ENCODE results near the gene AOPEP.

Gene AOPEP

GRCh38 chr9:95055851-95056551 is 329.5 kb downstream of the AOPEP start:
- no peak for DNase-seq (ENCODE audit: low spot score)

DNA sequence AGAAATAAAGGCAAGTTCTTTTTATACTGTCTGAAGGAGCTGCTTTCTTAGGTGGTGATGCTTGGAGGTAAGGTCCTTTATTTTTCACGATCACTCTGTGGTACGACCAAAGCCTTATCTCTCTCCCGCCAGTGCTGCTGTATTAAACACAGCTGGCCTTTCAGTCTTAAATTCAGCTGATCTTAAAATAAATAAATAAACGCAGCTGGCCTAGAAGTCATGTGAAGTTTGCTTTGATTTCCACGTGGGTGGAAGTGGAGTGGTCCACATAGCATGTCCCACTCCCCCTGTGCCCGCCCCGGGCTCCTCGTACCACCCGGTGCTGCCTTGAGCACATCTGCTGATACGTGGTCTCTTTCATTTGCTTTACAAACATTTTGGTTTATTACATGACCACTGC is 330.6 kb downstream of the AOPEP start:
- DNase-seq (ENCODE audit: low spot score) (no peak), FAIRE-seq (no peak)

More at GRCh38 chr9:95055851-95056551, 329.5 kb downstream of the AOPEP start:
- no peak for FAIRE-seq

- DNase-seq (ENCODE audit: low spot score): no peak
- FAIRE-seq: no peak
Observed at GRCh38 chr9:95058121-95058785, 331.8 kb downstream of the AOPEP start.

DNA sequence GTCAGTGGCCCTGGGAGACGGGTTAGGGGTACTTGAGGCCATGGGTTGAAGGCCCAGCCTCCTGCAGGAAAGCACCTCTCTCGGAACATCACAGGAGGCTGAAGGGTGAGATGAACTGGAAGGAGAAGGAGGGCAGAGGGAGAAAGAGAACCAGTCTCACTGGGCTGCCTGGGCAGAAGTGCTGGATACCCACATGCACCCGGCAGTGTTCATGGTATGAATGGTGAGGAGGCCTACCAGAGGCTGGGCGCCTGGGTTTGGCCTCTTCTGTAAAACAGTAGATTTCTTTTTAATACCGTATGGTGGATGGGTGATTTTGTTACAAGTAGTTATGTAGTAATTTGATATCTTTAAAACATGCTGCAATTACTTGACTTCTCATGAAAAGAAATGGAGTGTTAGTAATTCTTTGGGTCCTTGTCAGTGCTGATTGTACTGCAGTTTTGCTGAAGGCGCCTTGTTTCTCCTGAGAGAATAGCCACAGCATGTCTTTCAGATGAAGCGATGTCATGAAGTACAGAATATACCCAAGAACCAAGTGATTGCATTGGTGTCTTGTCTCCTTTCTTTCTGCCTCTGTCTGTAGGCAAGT is 332.4 kb downstream of the AOPEP start:
- DNase-seq (ENCODE audit: low spot score): no peak
- FAIRE-seq: no peak

GRCh38 chr9:95060234-95060633 is 333.7 kb downstream of the AOPEP start:
- FAIRE-seq (no peak), DNase-seq (ENCODE audit: low spot score) (no peak)

GRCh38 chr9:95060916-95061315 is 334.4 kb downstream of the AOPEP start:
- DNase-seq (ENCODE audit: low spot score) (no peak), FAIRE-seq (no peak)

- no peak for FAIRE-seq
- no peak for DNase-seq (ENCODE audit: low spot score)
Observed at GRCh38 chr9:95061916-95062595, 335.6 kb downstream of the AOPEP start.

DNA sequence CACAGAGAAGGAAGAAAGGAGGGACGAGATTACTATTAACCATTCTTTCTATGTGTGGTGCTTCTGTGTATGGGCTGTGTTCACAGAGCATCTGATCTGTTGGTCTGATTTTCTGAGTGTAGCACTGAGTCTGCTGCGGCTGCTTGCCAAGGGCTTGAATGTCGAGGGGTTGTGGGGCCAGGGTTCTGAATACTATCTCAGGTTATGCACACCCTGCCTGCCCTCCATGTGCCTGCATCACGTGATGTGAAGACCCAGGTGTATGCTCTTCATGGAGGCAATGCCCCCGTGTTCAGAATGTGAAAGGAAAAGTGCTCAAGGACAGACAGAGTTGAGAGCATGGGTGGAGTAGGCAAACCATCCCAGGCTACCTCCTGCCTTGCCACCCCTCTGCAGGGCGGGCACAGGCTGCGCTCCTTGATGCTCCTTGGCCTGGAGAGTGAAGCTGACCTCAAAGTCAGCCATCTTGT is 336.1 kb downstream of the AOPEP start:
- DNase-seq (ENCODE audit: low spot score) (no peak), FAIRE-seq (no peak)

- DNase-seq (ENCODE audit: low spot score): no peak
- no peak for FAIRE-seq
Observed at GRCh38 chr9:95063300-95063699, 336.8 kb downstream of the AOPEP start.

DNA sequence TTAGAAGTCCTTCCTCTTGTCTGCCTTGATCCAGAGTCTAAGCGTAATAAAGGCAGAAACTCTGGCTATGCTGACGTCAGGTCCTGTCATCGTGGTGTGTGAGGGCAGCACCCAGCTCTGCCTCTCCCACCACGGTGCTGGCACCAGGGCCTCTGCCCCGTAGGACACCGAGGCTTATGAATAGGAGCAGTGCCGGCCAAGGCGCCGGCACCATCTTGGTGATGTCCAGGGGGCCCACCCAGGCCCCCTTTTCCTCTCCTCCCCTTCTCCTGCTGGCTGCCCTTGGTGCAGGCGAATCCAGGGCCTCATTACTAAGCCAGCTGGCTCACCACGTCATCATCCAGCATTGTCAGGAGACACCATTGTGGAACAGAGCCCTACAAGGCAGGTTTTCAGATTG is 338.7 kb downstream of the AOPEP start:
- FAIRE-seq: no peak
- no peak for DNase-seq (ENCODE audit: low spot score)

GRCh38 chr9:95067057-95067456 is 340.6 kb downstream of the AOPEP start:
- DNase-seq (ENCODE audit: low spot score): no peak
- FAIRE-seq: no peak

DNA sequence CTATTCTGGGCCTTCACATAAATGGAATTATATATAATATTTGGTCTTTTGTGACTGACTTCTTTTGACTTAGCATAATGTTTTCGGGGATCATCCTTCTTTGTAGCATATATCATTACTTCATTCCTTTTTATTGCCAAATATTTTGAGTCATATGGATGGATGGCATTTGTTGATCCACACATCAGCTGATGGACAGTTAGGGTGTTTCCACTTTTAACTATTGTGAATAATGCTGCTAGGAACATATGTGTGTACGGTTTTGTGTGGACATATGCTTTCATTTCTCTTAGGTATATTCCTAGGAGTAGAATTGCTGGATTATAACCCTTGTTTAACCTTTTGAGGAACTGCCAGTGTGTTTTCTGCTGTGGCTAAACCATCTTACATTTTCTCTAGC is 341.4 kb downstream of the AOPEP start:
- FAIRE-seq (no peak), DNase-seq (ENCODE audit: low spot score) (no peak)

DNA sequence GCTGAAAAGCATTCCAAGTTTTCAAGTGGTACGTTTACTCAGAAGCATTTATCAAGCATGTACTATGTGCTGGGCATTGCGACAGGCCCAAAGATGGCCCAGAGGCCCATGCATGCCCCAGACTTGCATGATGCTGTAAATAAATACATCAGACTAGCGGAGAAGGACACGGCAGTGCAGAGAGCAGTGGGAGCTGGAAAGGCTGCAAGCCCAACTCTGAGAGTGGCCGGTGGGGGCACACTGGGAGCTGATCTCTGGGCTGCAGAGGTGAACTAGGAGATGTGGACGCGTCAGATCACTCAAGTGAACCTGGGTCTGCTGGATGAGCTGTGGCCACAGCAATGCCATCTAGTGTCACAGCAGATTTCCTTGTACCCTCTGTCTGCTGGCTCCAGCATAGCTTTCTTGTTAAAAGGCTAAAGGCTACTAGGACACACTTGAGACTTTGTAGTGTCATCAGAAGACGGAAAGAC is 344.1 kb downstream of the AOPEP start:
- DNase-seq (ENCODE audit: low spot score) (peak; percentile 21), FAIRE-seq (peak; percentile 58)

- no peak for FAIRE-seq
- DNase-seq (ENCODE audit: low spot score): no peak
Observed at GRCh38 chr9:95071450-95071849, 345.0 kb downstream of the AOPEP start.

GRCh38 chr9:95071925-95072324 is 345.4 kb downstream of the AOPEP start:
- FAIRE-seq: no peak
- DNase-seq (ENCODE audit: low spot score): no peak

GRCh38 chr9:95073042-95073607 is 346.6 kb downstream of the AOPEP start:
- DNase-seq (ENCODE audit: low spot score): no peak
- no peak for FAIRE-seq

DNA sequence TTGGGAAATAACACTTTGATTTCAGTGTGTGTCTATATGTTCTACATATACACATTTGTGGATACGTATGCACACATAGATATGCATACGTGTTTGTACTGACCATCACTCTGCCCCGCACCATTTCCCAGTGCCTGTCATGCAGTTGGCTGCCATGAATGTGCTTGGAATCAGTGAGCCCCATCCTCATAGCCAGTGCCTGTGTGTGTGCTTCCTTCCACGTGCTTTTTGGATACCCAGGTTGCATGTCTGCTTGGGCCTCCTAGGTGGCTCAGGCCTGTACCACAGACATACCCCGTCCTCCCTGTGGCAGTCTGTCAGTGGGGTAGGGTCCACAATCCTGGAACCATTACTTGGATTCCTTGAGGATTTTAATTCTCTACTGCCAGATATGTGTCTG is 347.4 kb downstream of the AOPEP start:
- FAIRE-seq (no peak), DNase-seq (ENCODE audit: low spot score) (no peak)

DNA sequence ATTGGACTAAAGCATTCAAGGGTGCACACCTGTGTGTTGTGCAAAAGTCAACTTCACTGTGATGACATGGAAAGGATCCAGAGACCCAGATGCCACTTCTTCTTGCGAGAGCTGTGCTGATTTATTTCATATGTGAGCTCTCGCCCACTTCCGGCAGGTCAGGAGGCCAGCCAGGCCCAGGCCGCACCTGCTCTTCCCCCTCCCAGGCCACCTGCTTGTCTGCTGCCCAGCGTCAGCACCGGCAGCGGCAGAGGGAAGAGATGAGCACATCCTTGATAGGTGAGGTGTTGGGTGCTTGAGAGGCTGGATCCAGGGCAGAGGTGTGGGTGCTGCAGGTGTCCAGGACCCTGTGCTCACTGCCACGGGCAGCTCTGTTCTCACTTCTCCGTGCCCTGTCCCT is 348.1 kb downstream of the AOPEP start:
- FAIRE-seq (no peak), DNase-seq (ENCODE audit: low spot score) (no peak)

DNA sequence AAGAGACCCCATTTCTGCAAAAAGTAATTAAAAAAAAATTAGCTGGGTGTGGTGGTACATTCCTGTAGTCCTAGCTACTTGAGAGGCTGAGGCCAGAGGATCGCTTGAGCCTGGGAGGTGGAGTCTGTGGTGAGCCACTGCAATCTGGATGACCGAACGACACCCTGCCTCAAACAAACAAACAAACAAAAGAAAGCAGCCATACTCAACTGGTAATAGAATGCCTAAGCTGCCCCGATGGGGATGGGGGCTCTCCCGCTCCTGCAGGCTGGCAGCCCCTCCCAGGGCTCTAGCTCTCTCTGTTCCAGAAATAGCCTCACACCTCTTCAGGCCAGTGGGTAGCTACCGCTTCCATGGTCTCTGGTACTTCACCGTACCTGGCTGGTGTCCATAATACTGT is 349.2 kb downstream of the AOPEP start:
- FAIRE-seq: no peak
- DNase-seq (ENCODE audit: low spot score): no peak

DNA sequence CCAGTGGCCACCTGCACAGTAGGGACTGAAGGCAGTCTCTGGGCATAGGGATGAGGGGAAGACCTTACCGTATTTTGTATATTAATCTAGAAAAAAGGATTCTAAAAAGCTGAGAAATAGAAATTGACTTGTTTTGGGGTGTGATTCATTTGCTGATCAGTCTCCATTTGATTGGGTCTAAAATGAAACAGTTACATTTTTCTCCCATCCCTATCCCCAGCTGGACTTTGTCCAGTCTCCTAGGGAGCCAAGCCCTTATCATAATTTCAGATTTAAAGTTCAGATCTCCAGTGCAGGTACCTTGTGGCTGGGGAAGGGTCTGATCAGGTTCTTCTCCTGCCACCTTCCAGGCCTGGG is 350.2 kb downstream of the AOPEP start:
- FAIRE-seq (no peak), DNase-seq (ENCODE audit: low spot score) (no peak)

DNA sequence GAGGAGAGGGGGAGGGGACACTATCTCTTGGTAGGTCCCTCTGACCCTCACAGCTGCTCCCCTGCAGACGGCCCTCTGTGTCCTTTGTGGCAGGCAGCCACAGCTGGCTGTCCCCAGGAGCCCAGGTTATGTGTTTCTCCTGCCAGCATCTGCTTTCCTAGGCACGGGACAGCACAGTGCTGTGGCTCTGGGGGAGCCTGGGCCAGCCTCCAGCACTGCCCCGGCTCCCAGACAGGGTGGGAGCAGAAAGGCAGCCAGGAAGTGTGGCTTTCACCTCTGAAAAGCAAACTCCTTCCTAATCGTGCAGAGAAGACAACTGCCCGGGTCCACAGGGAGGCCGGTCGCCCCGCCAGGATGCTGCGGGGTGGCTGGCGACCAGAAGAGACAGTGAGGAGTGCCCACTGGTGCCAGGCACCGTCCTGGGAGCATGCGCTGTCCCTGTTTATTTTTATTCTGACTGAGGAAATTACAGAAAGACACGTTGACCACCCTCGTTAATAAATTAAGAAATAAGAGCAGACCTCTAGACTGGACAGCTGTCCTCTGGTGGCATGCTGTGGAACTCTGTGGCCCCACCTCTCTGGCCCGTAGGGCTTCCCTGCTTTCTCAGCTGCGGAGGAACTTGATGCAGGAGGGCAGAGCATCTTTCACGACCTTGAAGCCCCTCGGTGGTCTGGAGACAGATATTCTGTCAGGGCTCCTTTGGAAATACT is 350.7 kb downstream of the AOPEP start:
- FAIRE-seq: no peak
- no peak for DNase-seq (ENCODE audit: low spot score)
